B cell (primary cell): ENCODE measurements around the gene IL17RC. TPM values are rescaled to one million over a fixed set of nuclear protein-coding genes. Genes with fewer than 3 reads are reported as not detected.

Source experiments
- ATAC-seq: fragments of 200-7000 bp; cut with Tn5 transposase; one replicate; pipeline ENCODE4 v1.10.0; 2021; ENCODE audit warnings: low read depth, mild to moderate bottlenecking, moderate number of reproducible peaks, moderate library complexity
- CTCF ChIA-PET: fragments of 350-600 bp; sonication (Branson Sonifier 250); formaldehyde crosslinking; loops from one replicate; lab custom pipeline; 2021; ENCODE audit warnings: antibody characterized with exemption, inconsistent platforms; lab: Charles Lee
- POLR2A ChIA-PET: fragments of 350-600 bp; sonication (Branson Sonifier 250); formaldehyde crosslinking; loops from one replicate; lab custom pipeline; 2021; ENCODE audit warnings: antibody characterized with exemption; lab: Charles Lee
- DNase-seq: peaks from one replicate; pipeline ENCODE4 v3.0.0; 2013
- H2AFZ ChIP-seq: 2 replicates; pipeline ENCODE4 v1.6.1; 2012; ENCODE audit warnings: mild to moderate bottlenecking, low read depth, low read length; ENCODE audit not compliant: insufficient read depth, poor library complexity, severe bottlenecking
- H3K27ac ChIP-seq, 2 donors: 1 replicate in 1 of 2; 2 replicates in 1 of 2; pipeline ENCODE4 v1.5.1; 2012 to 2013; ENCODE audit warnings: low read length in 2 of 2, mild to moderate bottlenecking in 2 of 2, moderate library complexity in 1 of 2
- H3K27me3 ChIP-seq, 4 experiments: fragments of 200-600 bp in 1 of 4; sonication (generic) in 1 of 4; replicated peaks in 1 of 4; 1 replicate in 2 of 4; 2 replicates in 2 of 4; pipeline versions ENCODE4 v1.6.1 to v1.7.0; 2013 to 2016; ENCODE audit warnings: low read length in 3 of 4, mild to moderate bottlenecking in 2 of 4, mixed read lengths in 1 of 4, moderate library complexity in 1 of 4; ENCODE audit not compliant: insufficient read depth in 4 of 4, control insufficient read depth in 3 of 4; ENCODE audit errors: control extremely low read depth in 1 of 4
- H3K36me3 ChIP-seq, 2 experiments: replicated peaks in 1 of 2; 1 replicate in 1 of 2; 2 replicates in 1 of 2; pipeline versions ENCODE4 v1.6.1 to v1.7.1; 2013; ENCODE audit warnings: low read length in 1 of 2; ENCODE audit not compliant: insufficient read depth in 2 of 2, control insufficient read depth in 1 of 2; ENCODE audit errors: control extremely low read depth in 1 of 2, extremely low read depth in 1 of 2
- H3K4me1 ChIP-seq, 2 donors: fragments of 200-600 bp in 1 of 2; sonication (generic) in 1 of 2; 1 replicate in 1 of 2; 2 replicates in 1 of 2; pipeline versions ENCODE4 v1.5.1 to v1.6.1; 2013 to 2017; ENCODE audit warnings: low read length in 2 of 2; ENCODE audit not compliant: control insufficient read depth in 2 of 2, insufficient read depth in 2 of 2
- H3K4me2 ChIP-seq: replicated peaks from 2 replicates; pipeline ENCODE3; 2012; ENCODE audit warnings: mild to moderate bottlenecking, low read depth, low read length; ENCODE audit not compliant: poor library complexity, severe bottlenecking
- H3K4me3 ChIP-seq, 5 experiments: fragments of 200-600 bp in 1 of 5; sonication (generic) in 1 of 5; 1 replicate in 3 of 5; 2 replicates in 2 of 5; pipeline versions ENCODE4 v1.5.1 to v1.7.0; 2011 to 2016; ENCODE audit warnings: low read length in 4 of 5, mild to moderate bottlenecking in 4 of 5, low read depth in 2 of 5, control low read depth in 1 of 5, moderate library complexity in 1 of 5; ENCODE audit not compliant: insufficient read depth in 1 of 5; ENCODE audit errors: control extremely low read depth in 1 of 5, extremely low read depth in 1 of 5
- H3K79me2 ChIP-seq: fragments of 200-600 bp; sonication (generic); one replicate; pipeline ENCODE4 v1.6.0; 2016; ENCODE audit warnings: low read length; ENCODE audit not compliant: control insufficient read depth, insufficient read depth
- H3K9ac ChIP-seq: fragments of 200-600 bp; sonication (generic); 2 replicates; pipeline ENCODE4 v1.6.1; 2017; ENCODE audit warnings: mild to moderate bottlenecking, low read length, moderate library complexity
- H3K9me3 ChIP-seq, 3 donors: one replicate each; pipeline versions ENCODE4 v1.6.1 to v1.7.1; 2013; ENCODE audit warnings: low read length in 2 of 3; ENCODE audit not compliant: control insufficient read depth in 2 of 3, insufficient read depth in 1 of 3; ENCODE audit errors: control extremely low read depth in 1 of 3
- H4K20me1 ChIP-seq: 2 replicates; pipeline ENCODE4 v1.6.0; 2012; ENCODE audit warnings: mild to moderate bottlenecking, low read length; ENCODE audit not compliant: insufficient read depth, control insufficient read depth, poor library complexity, severe bottlenecking
- H3K27ac Mint-ChIP-seq: one replicate; pipeline ENCODE4 v1.8.0; 2021; ENCODE audit warnings: mixed read lengths
- H3K27me3 Mint-ChIP-seq: one replicate; pipeline ENCODE4 v1.8.0; 2021; ENCODE audit warnings: mixed read lengths
- H3K4me1 Mint-ChIP-seq: one replicate; pipeline ENCODE4 v1.8.0; 2021; ENCODE audit warnings: mixed read lengths
- H3K4me3 Mint-ChIP-seq: one replicate; pipeline ENCODE4 v1.8.0; 2021; ENCODE audit warnings: mixed read lengths
- H3K9me3 Mint-ChIP-seq: one replicate; pipeline ENCODE4 v1.8.0; 2022; ENCODE audit warnings: mixed read lengths; ENCODE audit not compliant: insufficient read depth
- CTCF ChIP-seq: fragments of 200-600 bp; IDR thresholded peaks from one replicate; pipeline ENCODE4 v1.8.0; 2022; ENCODE audit warnings: antibody characterized with exemption, mild to moderate bottlenecking
- EZH2 ChIP-seq: IDR thresholded peaks from 2 replicates; pipeline ENCODE4 v1.6.1; 2012; ENCODE audit warnings: borderline replicate concordance, low read depth, mild to moderate bottlenecking, moderate library complexity, low read length; ENCODE audit not compliant: insufficient read depth, poor library complexity, severe bottlenecking
- WGBS: methylation state at CpG from one replicate; pipeline ENCODE4 v1.1.5; 2013; ENCODE audit warnings: missing lambda C conversion rate; ENCODE audit not compliant: insufficient coverage; 5-methylcytosine and 5-hydroxymethylcytosine counted together
- intact Hi-C: fragments of 100-400 bp; cut with micrococcal nuclease; formaldehyde crosslinking; loops from one replicate; pipeline ENCODE4 v1.10.0; 2022
- polyA plus RNA-seq: library from polyadenylated mRNA; depleted of rRNA; stranded (reverse); fragments of >200 nt; gene quantifications from 2 replicates; pipeline ENCODE4 v1.2.3, GENCODE V29; 2012
- total RNA-seq, 2 donors: library from RNA; stranded (reverse); fragments of 120-200 nt in 1 of 2; gene quantifications; 1 replicate in 1 of 2; 2 replicates in 1 of 2; pipeline versions ENCODE4 v1.2.3 to v1.2.4, GENCODE V29; 2013 to 2022

Gene IL17RC
- total and polyA plus RNA-seq, 2 donors (not counting 1 experiment from before 2014, with no cell fraction given) = 0.25 to 0.98 TPM

- CTCF ChIA-PET = no interaction called here
- POLR2A ChIA-PET = interaction anchor here (3.1 kb wide), 1 partner anchor 45 kb away, joined by 19 read pairs; the partner anchor contains the start of gene CRELD1
Observed at GRCh38 chr3:9888540-9888939, 28.4 kb upstream of the IL17RC start.

More at GRCh38 chr3:9888540-9888939, 28.4 kb upstream of the IL17RC start:
- H4K20me1 ChIP-seq = no peaks in the 10 kb centered on the region
- no peak for ATAC-seq
- no peak for DNase-seq
- H3K9me3 ChIP-seq = no peaks in the 10 kb centered on the region
- no peaks in the 10 kb centered on the region for H3K27me3 ChIP-seq
- peaks cover 12 to 17% of the 10 kb centered on the region in 2 donors for H3K4me1 ChIP-seq
- no peak overlapping the region for H3K4me3 Mint-ChIP-seq
- peaks cover 32% of the 10 kb centered on the region for H3K79me2 ChIP-seq
- no peak overlapping the region for H3K27ac Mint-ChIP-seq
- H3K9me3 Mint-ChIP-seq = no peaks in the 10 kb centered on the region
- TF ChIP-seq CTCF (no peak), EZH2 (no peak)
- intact Hi-C loops = no loop called here
- H3K27me3 Mint-ChIP-seq = no peaks in the 10 kb centered on the region
- WGBS = no CpG with 5 or more reads among the region's 3 CpGs
- peaks cover 0 to 12% of the 10 kb centered on the region in 2 experiments for H3K36me3 ChIP-seq
- H3K4me3 ChIP-seq = no peak overlapping the region
- H3K4me1 Mint-ChIP-seq = peaks cover 26% of the 10 kb centered on the region
- H3K4me2 ChIP-seq = no peak overlapping the region
- no peak overlapping the region for H2AFZ ChIP-seq
- H3K27ac ChIP-seq = no peak overlapping the region
- no peak overlapping the region for H3K9ac ChIP-seq
